ENCODE measurements around the gene SLC25A19.

- TF ChIP-seq CTCF (conservative IDR thresholded peaks at IDR 0.05 in 1 of 2, IDR thresholded peaks at IDR 0.05 in 1 of 2; ENCODE audit: extremely low read depth in 1 of 2, insufficient read depth in 1 of 2, low read depth in 1 of 2, low read length in 2 of 2) (no peak), EZH2 (IDR thresholded peaks at IDR 0.05; ENCODE audit: borderline replicate concordance, low read length) (no peak)
Observed at GRCh38 chr17:75315541-75316243, 26.5 kb upstream of the SLC25A19 start.
